Measurements from ENCODE around the gene TNPO3. TPM values are rescaled to one million over a fixed set of nuclear protein-coding genes. Genes with fewer than 3 reads are reported as not detected.
A peak's percentile ranks its signal among the peaks of the same experiment; 100 is the strongest.

The TNPO3 gene
- total RNA-seq, 1 experiment from 2014 or later = 59.2 TPM

DNA sequence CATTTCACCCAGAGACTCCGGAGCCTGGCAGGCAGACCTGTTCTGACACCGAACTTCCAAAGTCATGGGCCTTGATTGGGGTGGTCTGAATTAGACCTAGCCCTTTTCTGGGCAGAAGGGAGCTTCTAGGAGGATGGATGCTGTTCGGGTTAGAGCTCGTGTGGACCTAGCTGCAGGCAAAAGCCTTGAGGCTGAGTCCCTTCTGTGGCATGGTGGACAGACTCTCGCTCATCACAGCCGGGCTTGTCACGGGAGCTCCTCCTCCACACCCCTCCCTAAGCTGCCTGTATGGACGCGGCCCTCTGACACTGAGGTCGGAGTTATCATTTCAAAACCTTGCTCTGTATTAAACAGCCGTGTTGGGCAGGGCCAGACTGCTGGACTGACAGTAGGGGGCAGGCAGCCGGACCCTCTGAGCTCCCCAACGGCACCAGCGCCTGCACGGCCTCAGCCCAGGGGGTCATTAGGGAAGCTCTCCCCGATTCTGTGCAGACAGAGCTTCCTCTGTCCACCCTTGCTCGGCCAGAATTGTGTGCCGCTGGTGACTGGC is 115.0 kb downstream of the TNPO3 start:
- Histone ChIP-seq H3F3A (ENCODE audit: insufficient read depth, low read depth) (0 out of 2 replicates have a peak, but pooled peaks cover 5% of the 10 kb centered on the region), H3K79me2 (ENCODE audit: low read depth) (no peaks in the 10 kb centered on the region), H3K9me3 (ENCODE audit: insufficient read depth, low read depth) (no peaks in the 10 kb centered on the region), H4K20me1 (ENCODE audit: insufficient read depth) (no peaks in the 10 kb centered on the region), H3K4me1 (replicated peaks; ENCODE audit: insufficient read depth) (no peaks in the 10 kb centered on the region), H2AFZ (no peak overlapping the region), H3K27me3 (ENCODE audit: insufficient read depth, low read depth) (peaks cover 13% of the 10 kb centered on the region), H3K4me3 (no peak overlapping the region), H3K36me3 (ENCODE audit: low read depth) (no peaks in the 10 kb centered on the region), H3K9me2 (ENCODE audit: insufficient read depth) (no peaks in the 10 kb centered on the region), H3K27ac (no peak overlapping the region), H3K4me2 (no peak overlapping the region)
- no TSS peak for BruUV-seq (replicated peaks)
- ChIA-PET CTCF (interaction anchor here (1.2 kb wide), 1 partner anchor 9 kb away, joined by 3 read pairs; no protein-coding TSS in a partner anchor), POLR2A (ENCODE audit: unreplicated experiment) (no interaction called here)
- TF ChIP-seq, protein P1, sequence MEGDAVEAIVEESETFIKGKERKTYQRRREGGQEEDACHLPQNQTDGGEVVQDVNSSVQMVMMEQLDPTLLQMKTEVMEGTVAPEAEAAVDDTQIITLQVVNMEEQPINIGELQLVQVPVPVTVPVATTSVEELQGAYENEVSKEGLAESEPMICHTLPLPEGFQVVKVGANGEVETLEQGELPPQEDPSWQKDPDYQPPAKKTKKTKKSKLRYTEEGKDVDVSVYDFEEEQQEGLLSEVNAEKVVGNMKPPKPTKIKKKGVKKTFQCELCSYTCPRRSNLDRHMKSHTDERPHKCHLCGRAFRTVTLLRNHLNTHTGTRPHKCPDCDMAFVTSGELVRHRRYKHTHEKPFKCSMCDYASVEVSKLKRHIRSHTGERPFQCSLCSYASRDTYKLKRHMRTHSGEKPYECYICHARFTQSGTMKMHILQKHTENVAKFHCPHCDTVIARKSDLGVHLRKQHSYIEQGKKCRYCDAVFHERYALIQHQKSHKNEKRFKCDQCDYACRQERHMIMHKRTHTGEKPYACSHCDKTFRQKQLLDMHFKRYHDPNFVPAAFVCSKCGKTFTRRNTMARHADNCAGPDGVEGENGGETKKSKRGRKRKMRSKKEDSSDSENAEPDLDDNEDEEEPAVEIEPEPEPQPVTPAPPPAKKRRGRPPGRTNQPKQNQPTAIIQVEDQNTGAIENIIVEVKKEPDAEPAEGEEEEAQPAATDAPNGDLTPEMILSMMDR (conservative IDR thresholded peaks at IDR 0.05) = no peak
- no peak for TF ChIP-seq EZH2 (IDR thresholded peaks at IDR 0.05; ENCODE audit: low read depth)
- no peak for DNase-seq
- intact Hi-C loops (cut with micrococcal nuclease; ENCODE audit: unreplicated experiment) = no loop called here

- TF ChIP-seq, protein P1 (conservative IDR thresholded peaks at IDR 0.05) = no peak
- TF ChIP-seq EZH2 (IDR thresholded peaks at IDR 0.05; ENCODE audit: low read depth) = no peak
- no peaks in the 10 kb centered on the region for H3K9me2 ChIP-seq (ENCODE audit: insufficient read depth)
- no peaks in the 10 kb centered on the region for H3K9me3 ChIP-seq (ENCODE audit: insufficient read depth, low read depth)
- no peak overlapping the region for H2AFZ ChIP-seq
- POLR2A ChIA-PET (ENCODE audit: unreplicated experiment) = no interaction called here
- no peak overlapping the region for H3K4me3 ChIP-seq
- H4K20me1 ChIP-seq (ENCODE audit: insufficient read depth) = no peaks in the 10 kb centered on the region
- CTCF ChIA-PET = interaction anchor here (1.2 kb wide), 1 partner anchor 10 kb away, joined by 3 read pairs; no protein-coding TSS in a partner anchor
- no peak overlapping the region for H3K4me2 ChIP-seq
- intact Hi-C loops (cut with micrococcal nuclease; ENCODE audit: unreplicated experiment) = no loop called here
- H3K27ac ChIP-seq = no peak overlapping the region
- no peak for DNase-seq
- H3K4me1 ChIP-seq (replicated peaks; ENCODE audit: insufficient read depth) = no peaks in the 10 kb centered on the region
- 0 out of 2 replicates have a peak, but pooled peaks cover 5% of the 10 kb centered on the region for H3F3A ChIP-seq (ENCODE audit: insufficient read depth, low read depth)
- no peaks in the 10 kb centered on the region for H3K79me2 ChIP-seq (ENCODE audit: low read depth)
- BruUV-seq (replicated peaks) = no TSS peak
- no peaks in the 10 kb centered on the region for H3K36me3 ChIP-seq (ENCODE audit: low read depth)
- H3K27me3 ChIP-seq (ENCODE audit: insufficient read depth, low read depth) = peaks cover 13% of the 10 kb centered on the region
These were observed 115.6 kb downstream of the TNPO3 start for GRCh38 chr7:128939075-128939860.

DNA sequence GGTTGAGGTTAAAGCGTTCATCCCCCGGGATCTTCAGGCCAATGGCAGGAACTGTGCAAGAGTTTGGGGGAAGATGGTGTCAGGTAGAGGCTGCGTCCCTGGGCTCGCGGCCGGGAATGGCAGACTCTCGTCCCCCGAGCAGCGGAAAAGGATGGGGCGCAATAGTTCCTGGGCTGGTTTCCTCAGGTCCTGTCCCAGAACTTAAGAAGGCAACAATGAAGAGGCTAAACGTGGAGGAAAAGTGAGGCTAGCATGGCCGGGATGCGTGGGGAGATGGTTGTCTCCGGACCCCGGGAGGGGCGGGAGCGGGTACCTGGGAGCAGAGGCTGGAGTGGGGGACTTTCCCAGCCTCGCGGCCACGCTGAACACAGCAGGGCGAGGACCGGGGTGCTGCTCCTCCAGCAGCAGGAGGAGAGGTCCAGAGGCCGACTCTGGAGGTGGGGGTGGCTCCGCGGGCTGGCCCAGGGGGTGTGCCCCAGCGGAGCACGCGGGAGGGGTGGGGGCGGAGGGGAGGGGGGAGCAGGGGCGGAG is 116.3 kb downstream of the TNPO3 start:
- no peak for TF ChIP-seq EZH2 (IDR thresholded peaks at IDR 0.05; ENCODE audit: low read depth)
- TF ChIP-seq, protein P1 (conservative IDR thresholded peaks at IDR 0.05) = no peak
- intact Hi-C loops (cut with micrococcal nuclease; ENCODE audit: unreplicated experiment) = no loop called here
- H3F3A ChIP-seq (ENCODE audit: insufficient read depth, low read depth) = no peaks in the 10 kb centered on the region
- ChIA-PET CTCF (no interaction called here), POLR2A (ENCODE audit: unreplicated experiment) (no interaction called here)
- BruUV-seq (replicated peaks) = no TSS peak
- H3K79me2 ChIP-seq (ENCODE audit: low read depth) = no peaks in the 10 kb centered on the region
- no peaks in the 10 kb centered on the region for H3K4me1 ChIP-seq (replicated peaks; ENCODE audit: insufficient read depth)
- H3K9me3 ChIP-seq (ENCODE audit: insufficient read depth, low read depth) = no peaks in the 10 kb centered on the region
- no peaks in the 10 kb centered on the region for H3K36me3 ChIP-seq (ENCODE audit: low read depth)
- H2AFZ ChIP-seq = peak overlapping the region; percentile 80
- H3K27ac ChIP-seq = no peak overlapping the region
- H3K27me3 ChIP-seq (ENCODE audit: insufficient read depth, low read depth) = peaks cover 13% of the 10 kb centered on the region
- no peaks in the 10 kb centered on the region for H3K9me2 ChIP-seq (ENCODE audit: insufficient read depth)
- H3K4me3 ChIP-seq = peak overlapping the region; percentile 69
- peak overlapping the region; percentile 94 for H3K4me2 ChIP-seq
- H4K20me1 ChIP-seq (ENCODE audit: insufficient read depth) = no peaks in the 10 kb centered on the region
- DNase-seq = no peak
